GM12878 (cell line): Measurements from ENCODE around the gene SPATA45. TPM values are rescaled to one million over a fixed set of nuclear protein-coding genes. Genes with fewer than 3 reads are reported as not detected.

Experiments
- ATAC-seq: fragments of 200-7000 bp; cut with Tn5 transposase; 3 replicates; pipeline ENCODE4 v1.9.1; 2020; ENCODE audit warnings: mild to moderate bottlenecking, moderate library complexity
- BruUV-seq: library from RNA; stranded (reverse); fragments of 400-500 nt; replicated peaks from 2 replicates; lab custom pipeline; 2021; lab: Mats Ljungman, UMichigan
- CTCF ChIA-PET: fragments of 300-600 bp; sonication (Branson Sonifier 250); formaldehyde crosslinking; extraction: SDS; loops from one replicate; lab custom pipeline; 2021; ENCODE audit warnings: inconsistent platforms; lab: Yijun Ruan, JAX
- POLR2A ChIA-PET: fragments of 350-600 bp; formaldehyde crosslinking; extraction: SDS; loops from one replicate; lab custom pipeline; 2021; ENCODE audit warnings: inconsistent platforms; lab: Charles Lee
- RAD21 ChIA-PET: fragments of 300-600 bp; sonication (Branson Sonifier 250); formaldehyde crosslinking; loops from one replicate; lab custom pipeline; 2023; ENCODE audit warnings: antibody characterized with exemption; ENCODE audit not compliant: unreplicated experiment; lab: Charles Lee
- SMC1A ChIA-PET: fragments of 300-600 bp; sonication (Branson Sonifier 250); formaldehyde crosslinking; loops from one replicate; lab custom pipeline; 2023; ENCODE audit not compliant: unreplicated experiment, uncharacterized antibody; lab: Charles Lee
- DNase-seq: peaks from one replicate; pipeline ENCODE4 v3.0.0-alpha.2; 2011; ENCODE audit warnings: low read depth, low spot score
- FAIRE-seq: peaks from 3 replicates; lab custom pipeline; 2011; peaks lifted over from hg19 to GRCh38; lab: Jason Lieb, UNC
- H2AFZ ChIP-seq: 2 replicates; pipeline ENCODE4 v1.6.0; 2011; ENCODE audit warnings: low read depth, low read length, control low read depth; ENCODE audit not compliant: control insufficient read depth
- H3K27ac ChIP-seq: 2 replicates; pipeline ENCODE4 v1.5.1; 2011; ENCODE audit warnings: control low read depth; ENCODE audit not compliant: control insufficient read depth, insufficient read depth
- H3K27me3 ChIP-seq, 2 experiments: replicated peaks in 1 of 2; 2 replicates each; pipeline versions ENCODE4 v1.6.0 to v1.6.1; 2011; ENCODE audit warnings: low read length in 1 of 2; ENCODE audit not compliant: control insufficient read depth in 2 of 2, insufficient read depth in 2 of 2
- H3K36me3 ChIP-seq, 2 experiments: 2 replicates each; pipeline ENCODE4 v1.5.1; 2011; ENCODE audit warnings: low read length in 1 of 2; ENCODE audit not compliant: control insufficient read depth in 2 of 2, insufficient read depth in 2 of 2
- H3K4me1 ChIP-seq: 2 replicates; pipeline ENCODE4 v1.6.1; 2011; ENCODE audit warnings: mild to moderate bottlenecking, low read length, moderate library complexity, mixed read lengths; ENCODE audit not compliant: control insufficient read depth, insufficient read depth
- H3K4me2 ChIP-seq: 2 replicates; pipeline ENCODE4 v1.6.0; 2011; ENCODE audit warnings: control low read depth; ENCODE audit not compliant: control insufficient read depth, insufficient read depth
- H3K4me3 ChIP-seq: fragments of 200-600 bp; sonication (generic); 2 replicates; pipeline ENCODE4 v1.5.1; 2016
- H3K79me2 ChIP-seq: 2 replicates; pipeline ENCODE4 v1.6.0; 2011; ENCODE audit warnings: low read length; ENCODE audit not compliant: control insufficient read depth, insufficient read depth
- H3K9ac ChIP-seq: 2 replicates; pipeline ENCODE4 v1.8.0; 2011; ENCODE audit warnings: low read length, control low read depth, mixed read lengths; ENCODE audit not compliant: control insufficient read depth, insufficient read depth
- H3K9me3 ChIP-seq: replicated peaks from 3 replicates; pipeline ENCODE4 v1.5.1; 2011; ENCODE audit warnings: mild to moderate bottlenecking, low read length; ENCODE audit not compliant: control insufficient read depth, insufficient read depth
- H4K20me1 ChIP-seq: 2 replicates; pipeline ENCODE4 v1.6.0; 2011; ENCODE audit not compliant: control insufficient read depth, insufficient read depth
- BACH1 ChIP-seq: fragments of 450-650 bp; IDR thresholded peaks from 2 replicates; pipeline ENCODE4 v1.6.1; 2017; ENCODE audit warnings: mild to moderate bottlenecking, borderline replicate concordance
- DPF2 ChIP-seq: fragments of 450-650 bp; IDR thresholded peaks from 2 replicates; pipeline ENCODE4 v1.6.1; 2017; ENCODE audit warnings: mild to moderate bottlenecking
- EP300 ChIP-seq, 2 experiments: fragments of 150-350 bp in 1 of 2; IDR thresholded peaks; 2 replicates each; pipeline ENCODE4 v1.6.1; 2011 to 2012; ENCODE audit warnings: low read depth in 2 of 2, low read length in 2 of 2, borderline replicate concordance in 1 of 2, improper control_type of control experiment in 1 of 2, inconsistent platforms in 1 of 2; ENCODE audit not compliant: control insufficient read depth in 1 of 2
- IKZF2 ChIP-seq, 2 experiments: fragments of 450-650 bp; IDR thresholded peaks; 2 replicates each; pipeline ENCODE4 v1.6.1; 2017; ENCODE audit warnings: mild to moderate bottlenecking in 2 of 2, moderate library complexity in 2 of 2
- IRF3 ChIP-seq: fragments of 450-650 bp; IDR thresholded peaks from 2 replicates; pipeline ENCODE4 v1.6.1; 2014; ENCODE audit warnings: mild to moderate bottlenecking
- IRF4 ChIP-seq: IDR thresholded peaks from 2 replicates; pipeline ENCODE4 v1.6.1; 2011; ENCODE audit warnings: low read depth, low read length
- MEF2A ChIP-seq: IDR thresholded peaks from 2 replicates; pipeline ENCODE4 v1.6.1; 2011; ENCODE audit warnings: low read depth, mild to moderate bottlenecking, low read length, moderate library complexity; ENCODE audit not compliant: insufficient read depth
- MTA2 ChIP-seq: fragments of 450-650 bp; IDR thresholded peaks from 2 replicates; pipeline ENCODE4 v1.6.1; 2016; ENCODE audit warnings: low read depth, mild to moderate bottlenecking, moderate library complexity
- NFIC ChIP-seq: IDR thresholded peaks from 2 replicates; pipeline ENCODE4 v1.6.1; 2012; ENCODE audit warnings: low read depth, mild to moderate bottlenecking, inconsistent platforms, low read length, moderate library complexity
- NR2C1 ChIP-seq: fragments of 450-650 bp; IDR thresholded peaks from 2 replicates; pipeline ENCODE4 v1.6.1; 2017; ENCODE audit warnings: antibody characterized with exemption, mild to moderate bottlenecking, moderate library complexity
- NR2C2 ChIP-seq: IDR thresholded peaks from 2 replicates; pipeline ENCODE4 v1.6.1; 2011; ENCODE audit warnings: borderline replicate concordance, low read depth; ENCODE audit not compliant: control insufficient read depth, insufficient read length
- NR2F1 ChIP-seq: fragments of 450-650 bp; conservative IDR thresholded peaks from 2 replicates; pipeline ENCODE4 v1.6.1; 2017; ENCODE audit warnings: mild to moderate bottlenecking
- RELB ChIP-seq: fragments of 450-650 bp; IDR thresholded peaks from 2 replicates; pipeline ENCODE4 v1.6.1; 2017; ENCODE audit warnings: low read depth, mild to moderate bottlenecking, moderate library complexity
- SREBF1 ChIP-seq: IDR thresholded peaks from 2 replicates; pipeline ENCODE4 v1.6.1; 2012; ENCODE audit warnings: mild to moderate bottlenecking, low read length
- TCF7 ChIP-seq: IDR thresholded peaks from 2 replicates; pipeline ENCODE4 v1.6.1; 2014; ENCODE audit warnings: antibody characterized with exemption, borderline replicate concordance
- ZNF217 ChIP-seq: fragments of 450-650 bp; IDR thresholded peaks from 2 replicates; pipeline ENCODE4 v1.6.1; 2017; ENCODE audit warnings: antibody characterized with exemption, mild to moderate bottlenecking
- ZNF622 ChIP-seq: fragments of 450-650 bp; IDR thresholded peaks from 2 replicates; pipeline ENCODE4 v1.6.1; 2017; ENCODE audit warnings: mild to moderate bottlenecking, inconsistent platforms
- ZSCAN29 ChIP-seq: fragments of 450-650 bp; IDR thresholded peaks from 2 replicates; pipeline ENCODE4 v1.6.1; 2017; ENCODE audit warnings: mild to moderate bottlenecking, moderate library complexity
- WGBS: methylation state at CpG from one replicate; pipeline ENCODE4 v1.1.6; 2016; ENCODE audit warnings: low lambda C conversion rate; ENCODE audit not compliant: insufficient replicate concordance, insufficient coverage; ENCODE audit errors: missing lambda C conversion rate; 5-methylcytosine and 5-hydroxymethylcytosine counted together
- in situ Hi-C: fragments of 300-500 bp; cut with MboI; formaldehyde crosslinking; loops from 9 replicates; pipeline ENCODE4 v1.14.3; 2018; ENCODE audit warnings: mixed read lengths
- intact Hi-C: fragments of 100-400 bp; cut with micrococcal nuclease; formaldehyde crosslinking; loops from one replicate; pipeline ENCODE4 v1.14.2; 2022; ENCODE audit not compliant: unreplicated experiment
- polyA plus RNA-seq, 11 experiments: library from polyadenylated mRNA; depleted of rRNA in 4 of 11; unstranded in 6 of 11; stranded (reverse) in 5 of 11; fragments of >200 nt; fragmentation: Nextera tagmentation in 4 of 11; fragmentation: Illumina TruSeq in 1 of 11; extraction: Ambion mirVana in 4 of 11; extraction: Trizol in 1 of 11; gene quantifications; 1 replicate in 1 of 11; 2 replicates in 10 of 11; pipeline versions ENCODE4 v1.2.1 to v1.2.3, GENCODE V29; 2011 to 2016; ENCODE audit warnings: inconsistent platforms in 2 of 11, missing spikeins in 2 of 11, low read depth in 1 of 11
- total RNA-seq, 4 experiments: library from RNA; depleted of rRNA in 3 of 4; stranded (reverse); fragments of >200 nt in 3 of 4; fragmentation: Illumina TruSeq in 1 of 4; extraction: Trizol in 1 of 4; gene quantifications; 2 replicates each; pipeline versions ENCODE4 v1.2.1 to v1.2.3, GENCODE V29; 2013 to 2021
- TF ChIP-seq, protein P1 (sequence below): IDR thresholded peaks from 2 replicates; pipeline ENCODE4 v1.6.1; 2012; ENCODE audit warnings: low read length, inconsistent platforms
- TF ChIP-seq, protein P2 (sequence below): IDR thresholded peaks from 2 replicates; pipeline ENCODE4 v1.6.1; 2011; ENCODE audit warnings: low read depth, low read length, improper control_type of control experiment, borderline replicate concordance

SPATA45 gene
- total and polyA plus RNA-seq, 10 of the 15 experiments (the other 5 are each of a cell fraction or from before 2014, with no cell fraction given), result 0.22 to 0.37 (median 0.31) TPM; not detected in 7

DNA sequence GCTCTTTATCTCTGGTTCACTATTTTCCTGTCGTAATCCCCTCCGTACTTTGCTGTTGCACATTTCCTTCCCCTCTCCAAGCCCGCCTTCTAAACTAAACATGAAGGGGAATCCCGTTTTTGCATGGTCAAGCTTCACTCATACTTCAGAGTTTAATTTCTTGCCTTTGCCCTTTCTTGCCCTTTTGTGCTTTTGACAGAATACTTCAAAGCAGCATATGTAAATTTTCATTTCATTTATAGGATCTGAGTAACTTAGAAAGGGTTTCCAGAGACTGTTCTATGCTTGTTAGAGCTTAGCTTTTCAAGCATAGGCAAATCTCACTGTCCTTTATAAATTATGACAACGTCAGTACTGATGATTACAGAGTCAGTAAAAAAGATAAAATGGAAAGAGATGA, 27.7 kb downstream of the SPATA45 start:
- peaks cover 16% of the 10 kb centered on the region for H3K4me1 ChIP-seq
- peak; percentile 84 for DNase-seq
- ChIA-PET SMC1A (interaction anchor here (0.6 to 5.7 kb wide), 32 partner anchors 9 to 364 kb away, joined by 3 to 55 read pairs (median 4); partner anchors contain the start of genes FLVCR1, NSL1, TATDN3 and VASH2), POLR2A (interaction anchor here (0.6 to 2.6 kb wide), 12 partner anchors 8 to 175 kb away, joined by 3 to 24 read pairs (median 4); partner anchors contain the start of genes FLVCR1 and VASH2), RAD21 (interaction anchor here (0.8 to 5.4 kb wide), 18 partner anchors 9 to 252 kb away, joined by 3 to 35 read pairs (median 5); partner anchors contain the start of gene FLVCR1), CTCF (interaction anchor here (0.6 to 5.5 kb wide), 13 partner anchors 9 to 342 kb away, joined by 3 to 46 read pairs (median 4); partner anchors contain the start of gene FLVCR1)
- no TSS peak for BruUV-seq
- peak overlapping the region; percentile 61 for H3K4me2 ChIP-seq
- peak overlapping the region; percentile 66 for H2AFZ ChIP-seq
- H3K79me2 ChIP-seq, result no peaks in the 10 kb centered on the region
- WGBS, result 2% methylated on average over 5 of the region's 5 CpGs
- intact Hi-C loops (loop anchor here (5.0 kb wide), 2 partner anchors 38 to 103 kb away; partner anchors contain the start of gene FLVCR1), in situ Hi-C loops (loop anchor here (5.0 kb wide), 1 partner anchor 178 kb away; no protein-coding TSS in a partner anchor)
- no peak overlapping the region for H3K9ac ChIP-seq
- no peaks in the 10 kb centered on the region for H3K36me3 ChIP-seq
- H3K4me3 ChIP-seq, result 0 out of 2 replicates have a peak overlapping the region, but pooled peaks have one; percentile 14
- peaks cover 4% of the 10 kb centered on the region; the same call in 2 of the 3 replicates for H3K9me3 ChIP-seq
- peak; percentile 87 for ATAC-seq
- peak; percentile 85 for FAIRE-seq
- no peaks in the 10 kb centered on the region for H4K20me1 ChIP-seq
- H3K27me3 ChIP-seq, result no peaks in the 10 kb centered on the region
- H3K27ac ChIP-seq, result peak overlapping the region; percentile 72
- TF ChIP-seq SREBF1 (0 out of 2 replicates have a peak, but pooled peaks have one; percentile 27), NR2C1 (no peak), NR2C2 (no peak), RELB (peak; percentile 41; the same call in 1 of the 2 replicates), NR2F1 (peak; percentile 96), MTA2 (peak; percentile 54; the same call in 1 of the 2 replicates), TCF7 (peak; percentile 83), IRF3 (no peak), BACH1 (no peak), NFIC (peak; percentile 69; the same call in 1 of the 2 replicates), IKZF2 (IDR thresholded peaks at IDR 0.05) (peak in 1 of 2 experiments; percentile 39; a peak in 1 of 4 replicates), EP300 (IDR thresholded peaks at IDR 0.05; ENCODE audit: borderline replicate concordance in 1 of 2, control insufficient read depth in 1 of 2, low read depth in 2 of 2, low read length in 2 of 2) (peak; percentile 29 to 34; a peak in 1 of 4 replicates), ZNF217 (peak; percentile 78; the same call in 1 of the 2 replicates), ZNF622 (no peak), ZSCAN29 (no peak), MEF2A (0 out of 2 replicates have a peak, but pooled peaks have one; percentile 43), DPF2 (0 out of 2 replicates have a peak, but pooled peaks have one; percentile 20), IRF4 (no peak)
- TF ChIP-seq, protein P1, sequence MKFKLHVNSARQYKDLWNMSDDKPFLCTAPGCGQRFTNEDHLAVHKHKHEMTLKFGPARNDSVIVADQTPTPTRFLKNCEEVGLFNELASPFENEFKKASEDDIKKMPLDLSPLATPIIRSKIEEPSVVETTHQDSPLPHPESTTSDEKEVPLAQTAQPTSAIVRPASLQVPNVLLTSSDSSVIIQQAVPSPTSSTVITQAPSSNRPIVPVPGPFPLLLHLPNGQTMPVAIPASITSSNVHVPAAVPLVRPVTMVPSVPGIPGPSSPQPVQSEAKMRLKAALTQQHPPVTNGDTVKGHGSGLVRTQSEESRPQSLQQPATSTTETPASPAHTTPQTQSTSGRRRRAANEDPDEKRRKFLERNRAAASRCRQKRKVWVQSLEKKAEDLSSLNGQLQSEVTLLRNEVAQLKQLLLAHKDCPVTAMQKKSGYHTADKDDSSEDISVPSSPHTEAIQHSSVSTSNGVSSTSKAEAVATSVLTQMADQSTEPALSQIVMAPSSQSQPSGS, result peak; percentile 16; the same call in 1 of the 2 replicates
- TF ChIP-seq, protein P2, sequence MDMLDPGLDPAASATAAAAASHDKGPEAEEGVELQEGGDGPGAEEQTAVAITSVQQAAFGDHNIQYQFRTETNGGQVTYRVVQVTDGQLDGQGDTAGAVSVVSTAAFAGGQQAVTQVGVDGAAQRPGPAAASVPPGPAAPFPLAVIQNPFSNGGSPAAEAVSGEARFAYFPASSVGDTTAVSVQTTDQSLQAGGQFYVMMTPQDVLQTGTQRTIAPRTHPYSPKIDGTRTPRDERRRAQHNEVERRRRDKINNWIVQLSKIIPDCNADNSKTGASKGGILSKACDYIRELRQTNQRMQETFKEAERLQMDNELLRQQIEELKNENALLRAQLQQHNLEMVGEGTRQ, result no peak
